K562 (cell line): ENCODE measurements around the gene OR10A7. TPM values are rescaled to one million over a fixed set of nuclear protein-coding genes. Genes with fewer than 3 reads are reported as not detected.
A peak's percentile ranks its signal among the peaks of the same experiment; 100 is the strongest.

Experiments
- ATAC-seq: fragments of 200-7000 bp; cut with Tn5 transposase; 3 replicates; pipeline ENCODE4 v1.9.1; 2020; ENCODE audit warnings: moderate library complexity
- BruUV-seq: library from RNA; stranded (reverse); fragments of 400-500 nt; replicated peaks from 2 replicates; lab custom pipeline; 2021; lab: Mats Ljungman, UMichigan
- CTCF ChIA-PET: fragments of 300-600 bp; formaldehyde crosslinking; extraction: SDS; loops from one replicate; lab custom pipeline; 2021; ENCODE audit warnings: low intra/inter-chr PET ratio; lab: Yijun Ruan, JAX
- POLR2A ChIA-PET: fragments of 300-600, 350-650 bp; sonication (Branson Sonifier 250); formaldehyde crosslinking; extraction: SDS; loops from one replicate; lab custom pipeline; 2021; ENCODE audit warnings: antibody characterized with exemption, inconsistent platforms; lab: Yijun Ruan, JAX
- DNase-seq, 4 experiments: peaks; one replicate each; pipeline versions ENCODE4 v3.0.0 to v3.0.0-alpha.2; 2011 to 2018; ENCODE audit warnings: low spot score in 3 of 4, mixed read lengths in 3 of 4; ENCODE audit errors: extremely low read depth in 1 of 4
- FAIRE-seq: peaks from 2 replicates; lab custom pipeline; 2011; peaks lifted over from hg19 to GRCh38; lab: Jason Lieb, UNC
- H2AFZ ChIP-seq: 2 replicates; pipeline ENCODE4 v1.6.0; 2011; ENCODE audit warnings: low read depth, low read length, control low read depth, inconsistent platforms
- H3K27ac ChIP-seq: fragments of 200-600 bp; 3 replicates; pipeline ENCODE4 v1.8.0; 2011; ENCODE audit warnings: low read depth, mild to moderate bottlenecking, control low read depth, inconsistent platforms, low read length, moderate library complexity, mixed read lengths; ENCODE audit errors: extremely low read depth
- H3K27me3 ChIP-seq, 2 experiments: fragments of 300-600 bp in 1 of 2; 2 replicates in 1 of 2; 3 replicates in 1 of 2; pipeline versions ENCODE4 v1.6.0 to v1.8.0; 2011; ENCODE audit warnings: inconsistent platforms in 2 of 2, low read length in 2 of 2, mild to moderate bottlenecking in 1 of 2, mixed read lengths in 1 of 2, moderate library complexity in 1 of 2; ENCODE audit not compliant: control insufficient read depth in 2 of 2, insufficient read depth in 2 of 2
- H3K36me3 ChIP-seq: fragments of 300-600 bp; 3 replicates; pipeline ENCODE4 v1.8.0; 2011; ENCODE audit warnings: mild to moderate bottlenecking, low read length, inconsistent platforms; ENCODE audit not compliant: control insufficient read depth, insufficient read depth
- H3K4me1 ChIP-seq, 2 experiments: fragments of 200-600 bp in 1 of 2; replicated peaks in 1 of 2; 2 replicates in 1 of 2; 3 replicates in 1 of 2; pipeline versions ENCODE4 v1.5.1 to v1.8.0; 2011; ENCODE audit warnings: inconsistent platforms in 2 of 2, low read length in 2 of 2, mild to moderate bottlenecking in 1 of 2, mixed read lengths in 1 of 2, moderate library complexity in 1 of 2; ENCODE audit not compliant: control insufficient read depth in 2 of 2, insufficient read depth in 2 of 2
- H3K4me2 ChIP-seq: 2 replicates; pipeline ENCODE4 v1.6.1; 2011; ENCODE audit warnings: low read length, control low read depth, inconsistent platforms, mixed read lengths; ENCODE audit not compliant: insufficient read depth
- H3K4me3 ChIP-seq: fragments of 200-600 bp; sonication (generic), shearing (Covaris generic); 2 replicates; pipeline ENCODE4 v1.5.1; 2016; ENCODE audit warnings: control low read depth, inconsistent platforms
- H3K79me2 ChIP-seq: fragments of 200-600 bp; 3 replicates; pipeline ENCODE4 v1.8.0; 2011; ENCODE audit warnings: low read length, inconsistent platforms; ENCODE audit not compliant: control insufficient read depth, insufficient read depth
- H3K9ac ChIP-seq, 2 experiments: 2 replicates each; pipeline versions ENCODE4 v1.6.0 to v1.6.1; 2011; ENCODE audit warnings: low read depth in 2 of 2, low read length in 2 of 2, control low read depth in 1 of 2, inconsistent platforms in 1 of 2, mild to moderate bottlenecking in 1 of 2, mixed read lengths in 1 of 2; ENCODE audit not compliant: insufficient read depth in 1 of 2
- H3K9me1 ChIP-seq: one replicate; pipeline ENCODE4 v1.6.0; 2011; ENCODE audit warnings: inconsistent platforms, mild to moderate bottlenecking, low read length, moderate library complexity; ENCODE audit not compliant: control insufficient read depth, insufficient read depth
- H3K9me3 ChIP-seq: replicated peaks from 2 replicates; pipeline ENCODE4 v1.5.1; 2011; ENCODE audit warnings: low read depth, low read length, inconsistent platforms; ENCODE audit not compliant: control insufficient read depth, insufficient read depth
- H4K20me1 ChIP-seq: replicated peaks from 2 replicates; pipeline ENCODE4 v1.6.1; 2011; ENCODE audit warnings: low read length, inconsistent platforms, mixed read lengths; ENCODE audit not compliant: control insufficient read depth, insufficient read depth
- C11orf30 ChIP-seq: fragments of 450-650 bp; IDR thresholded peaks from 2 replicates; pipeline ENCODE4 v1.6.1; 2016; ENCODE audit warnings: low read depth, mild to moderate bottlenecking
- NR0B1 ChIP-seq: fragments of 450-650 bp; IDR thresholded peaks from one replicate; pipeline ENCODE4 v1.6.1; 2018; ENCODE audit warnings: mild to moderate bottlenecking, moderate library complexity; ENCODE audit not compliant: partially characterized antibody
- PHB ChIP-seq: fragments of 250-450 bp; sonication (Bioruptor Pico); IDR thresholded peaks from 2 replicates; pipeline ENCODE4 v1.5.0; 2021
- ZNF263 ChIP-seq: sonication (generic); formaldehyde crosslinking; IDR thresholded peaks from 2 replicates; pipeline ENCODE4 v1.8.0; 2022; ENCODE audit warnings: mild to moderate bottlenecking, missing genetic modification reagents, borderline replicate concordance
- ZNF316 ChIP-seq: fragments of 450-650 bp; IDR thresholded peaks from 2 replicates; pipeline ENCODE4 v1.6.1; 2016
- WGBS: fragments of 100-300 bp; shearing (Covaris generic); methylation state at CpG from one replicate; pipeline ENCODE4 v1.1.6; 2016; ENCODE audit warnings: low coverage, mixed read lengths; ENCODE audit not compliant: insufficient coverage; ENCODE audit errors: missing lambda C conversion rate; 5-methylcytosine and 5-hydroxymethylcytosine counted together
- in situ Hi-C: fragments of 300-500 bp; cut with MboI; formaldehyde crosslinking; loops from 4 replicates; pipeline ENCODE4 v1.15.0; 2018; ENCODE audit warnings: inconsistent platforms, mixed read lengths
- intact Hi-C: fragments of 100-400 bp; cut with micrococcal nuclease; formaldehyde crosslinking; loops from 2 replicates; pipeline ENCODE4 v1.14.2; 2022
- polyA plus RNA-seq, 8 experiments: library from polyadenylated mRNA; depleted of rRNA in 4 of 8; stranded (reverse) in 5 of 8; unstranded in 3 of 8; fragments of >200 nt; fragmentation: Nextera tagmentation in 2 of 8; fragmentation: Illumina TruSeq in 1 of 8; extraction: Ambion mirVana in 2 of 8; extraction: Trizol in 1 of 8; gene quantifications; 2 replicates each; pipeline versions ENCODE4 v1.2.1 to v1.2.3, GENCODE V29; 2011 to 2014; ENCODE audit warnings: inconsistent platforms in 1 of 8, missing spikeins in 1 of 8
- total RNA-seq, 7 experiments: library from RNA; depleted of rRNA in 6 of 7; stranded (reverse); fragments of >200 nt in 6 of 7; fragmentation: Illumina TruSeq in 2 of 7; extraction: Trizol in 2 of 7; gene quantifications; 2 replicates each; pipeline versions ENCODE4 v1.2.1 to v1.2.3, GENCODE V29; 2011 to 2021; ENCODE audit warnings: low replicate concordance in 1 of 7
- TF ChIP-seq, protein P1 (sequence below): fragments of 250-450 bp; sonication (Bioruptor Pico); IDR thresholded peaks from 2 replicates; pipeline ENCODE4 v1.9.0; 2021; ENCODE audit warnings: mild to moderate bottlenecking

The OR10A7 gene
- total and polyA plus RNA-seq, 9 of the 15 experiments (the other 6 are each of a cell fraction or from before 2014, with no cell fraction given) = not detected

- no TSS peak for BruUV-seq
- in situ Hi-C loops = no loop called here
- POLR2A ChIA-PET = no interaction called here
These were observed 49.4 kb upstream of the OR10A7 start for GRCh38 chr12:55171445-55171844.

More at GRCh38 chr12:55171445-55171844, 49.4 kb upstream of the OR10A7 start:
- no peaks in the 10 kb centered on the region for H3K79me2 ChIP-seq
- no peaks in the 10 kb centered on the region for H3K9me1 ChIP-seq
- H3K9ac ChIP-seq = no peak overlapping the region
- no peak for DNase-seq
- no peak overlapping the region for H3K4me3 ChIP-seq
- WGBS = 13% methylated on average over 2 of the region's 2 CpGs
- no peaks in the 10 kb centered on the region for H4K20me1 ChIP-seq
- no peaks in the 10 kb centered on the region for H3K4me1 ChIP-seq
- H3K9me3 ChIP-seq = no peaks in the 10 kb centered on the region
- no peak for TF ChIP-seq NR0B1
- TF ChIP-seq ZNF263 (CRISPR knock-in tag) = no peak
- TF ChIP-seq, protein P1, sequence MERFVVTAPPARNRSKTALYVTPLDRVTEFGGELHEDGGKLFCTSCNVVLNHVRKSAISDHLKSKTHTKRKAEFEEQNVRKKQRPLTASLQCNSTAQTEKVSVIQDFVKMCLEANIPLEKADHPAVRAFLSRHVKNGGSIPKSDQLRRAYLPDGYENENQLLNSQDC (CRISPR knock-in tag) = no peak
- no peak for TF ChIP-seq PHB (CRISPR knock-in tag)
- peak; percentile 82 for TF ChIP-seq ZNF316
- TF ChIP-seq C11orf30 = peak; percentile 40; the same call in 1 of the 2 replicates
- TF ChIP-seq, all 486 proteins: peak for 2
- Histone ChIP-seq H3K36me3 (no peaks in the 10 kb centered on the region), H2AFZ (no peak overlapping the region), H3K27ac (no peak overlapping the region), H3K27me3 (peaks cover 0 to 2% of the 10 kb centered on the region in 2 experiments; a peak in 1 of 5 replicates), H3K4me2 (no peak overlapping the region)
- FAIRE-seq (no peak), ATAC-seq (no peak)
- CTCF ChIA-PET = no interaction called here
- intact Hi-C loops = no loop called here
